ENCODE data around the gene CMTR2.

CMTR2 gene

DNA sequence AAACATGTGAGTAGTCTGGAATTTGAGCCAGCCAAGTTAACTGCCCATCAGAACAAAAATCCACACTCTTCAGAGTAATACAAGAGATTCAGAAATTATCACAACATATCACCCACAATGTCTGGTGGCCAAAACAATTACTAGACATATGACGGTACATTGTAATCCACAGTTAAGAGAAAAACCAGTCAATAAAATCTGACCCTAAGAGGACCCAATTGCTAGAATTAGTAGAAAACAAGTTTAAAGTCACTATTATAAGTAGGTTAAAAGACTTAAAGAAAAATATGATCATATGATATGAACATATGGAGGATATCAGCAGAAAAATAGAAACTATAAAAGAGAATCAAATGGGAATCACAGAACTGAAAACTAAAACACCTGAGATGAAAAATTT is 15.8 kb downstream of the CMTR2 start:
- no peak for DNase-seq

DNA sequence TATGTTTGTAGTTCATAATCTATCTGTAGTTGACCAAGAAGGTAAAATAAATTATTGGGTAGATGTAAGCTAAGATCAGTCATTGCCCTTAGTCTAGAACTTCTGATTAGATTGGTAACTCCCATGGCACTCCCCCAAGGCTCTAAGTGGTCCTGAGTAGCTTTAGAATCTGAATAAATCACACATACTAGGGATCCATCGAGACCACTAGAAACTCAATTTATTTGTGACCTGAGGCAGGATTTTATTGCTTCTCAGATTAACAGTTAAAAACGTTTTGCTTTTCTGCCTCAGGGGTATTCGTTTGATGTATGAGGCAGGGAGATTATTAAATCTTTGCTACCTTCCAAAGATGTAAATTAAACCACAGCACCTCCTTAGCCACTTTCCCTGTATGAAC is 24.9 kb downstream of the CMTR2 start:
- DNase-seq, result no peak

- DNase-seq, result no peak
These were observed 25.6 kb downstream of the CMTR2 start for GRCh38 chr16:71263582-71263981.

DNA sequence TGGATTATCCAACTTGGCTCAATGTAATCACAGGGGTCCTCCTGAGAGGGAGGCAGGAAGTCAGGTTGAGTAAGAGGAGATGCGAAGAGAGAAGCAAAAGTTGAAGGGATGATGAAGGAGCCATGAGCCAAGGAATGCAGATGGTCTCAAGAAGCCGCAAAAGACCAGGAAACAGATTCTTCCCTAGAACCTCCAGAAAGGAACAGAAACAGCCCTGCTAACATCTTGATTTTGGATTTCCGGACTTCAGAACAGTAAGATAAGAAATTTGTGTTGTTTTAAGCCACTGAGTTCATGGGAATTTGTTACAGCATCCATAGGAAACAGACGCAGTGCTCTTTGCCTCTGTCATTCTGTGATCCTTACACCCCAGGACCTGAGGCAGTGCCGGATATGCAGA is 26.8 kb downstream of the CMTR2 start:
- DNase-seq, result no peak

DNA sequence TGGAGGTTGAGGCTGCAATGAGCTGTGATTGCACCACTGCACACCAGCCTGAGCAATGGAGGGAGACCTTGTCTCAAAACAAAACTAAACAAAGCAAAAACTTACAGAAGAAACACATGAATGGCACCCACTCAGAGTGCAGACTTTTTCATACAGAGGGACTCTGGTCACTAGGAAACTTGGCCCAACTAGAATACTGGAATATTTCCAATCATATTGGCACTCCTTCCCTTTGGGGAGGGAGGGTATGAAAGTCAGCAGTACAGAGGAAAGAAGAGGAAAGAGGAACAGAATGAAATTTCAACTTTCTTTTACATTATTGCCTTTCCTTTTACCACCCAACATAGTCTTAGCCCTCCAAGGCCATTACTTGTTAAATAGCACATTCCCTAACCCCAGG is 28.2 kb downstream of the CMTR2 start:
- DNase-seq, result no peak

DNA sequence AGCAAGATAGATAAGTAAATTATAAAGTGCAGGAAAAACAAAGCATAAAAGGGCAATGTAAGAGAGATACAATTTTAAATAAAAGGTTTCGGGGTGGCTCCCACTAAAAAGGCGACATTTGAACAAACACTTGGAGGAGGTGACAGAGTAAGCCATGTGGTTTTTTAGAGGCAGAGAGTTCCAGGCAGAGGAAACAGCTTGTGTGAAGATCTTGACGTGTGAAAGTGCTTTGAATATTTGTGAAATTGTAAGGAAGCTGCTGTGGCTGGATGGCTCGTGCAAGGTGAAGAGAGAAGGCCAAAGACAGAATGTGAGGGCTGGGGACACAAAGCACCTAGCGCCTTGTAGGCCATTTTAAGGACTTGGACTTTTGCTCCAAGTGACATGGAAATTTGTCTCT is 30.1 kb downstream of the CMTR2 start:
- DNase-seq, result no peak

DNA sequence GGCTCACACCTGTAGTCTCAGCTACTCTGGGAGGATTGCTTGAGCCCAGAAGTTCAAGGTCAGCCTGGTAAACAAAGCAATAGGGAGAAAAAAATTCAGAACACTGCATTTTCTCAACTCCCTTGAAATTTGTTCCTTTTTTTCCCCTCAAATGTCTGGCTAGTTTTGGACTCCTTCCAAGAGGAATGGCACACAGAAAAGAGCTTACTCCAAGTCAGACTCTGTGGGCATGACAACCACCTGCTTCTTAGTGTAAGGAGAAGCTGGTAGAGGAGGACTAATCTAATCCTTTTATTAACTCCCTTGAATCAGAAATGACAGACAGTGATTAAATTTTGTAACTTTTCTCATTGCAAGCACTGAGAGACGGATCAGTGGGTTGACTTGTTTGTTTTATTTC is 30.8 kb downstream of the CMTR2 start:
- no peak for DNase-seq

DNA sequence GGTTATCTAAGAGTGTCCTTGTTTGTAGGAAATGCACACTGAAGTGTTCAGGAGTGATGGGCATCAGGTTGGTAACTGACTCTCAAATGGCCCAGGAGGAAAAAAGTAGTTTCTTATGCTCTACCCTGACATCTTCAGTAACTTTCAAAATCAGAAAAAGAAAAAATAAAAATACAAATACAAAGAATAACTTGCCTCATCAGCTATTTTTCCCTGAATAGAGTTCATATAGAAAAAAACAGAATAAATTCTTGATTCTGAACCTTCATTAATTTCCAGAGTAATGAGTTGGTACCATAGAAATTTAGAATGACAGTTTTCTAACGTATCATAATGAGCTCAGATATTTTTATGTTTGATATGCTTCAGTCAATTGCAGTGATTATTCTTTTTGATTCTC is 31.4 kb downstream of the CMTR2 start:
- no peak for DNase-seq

DNA sequence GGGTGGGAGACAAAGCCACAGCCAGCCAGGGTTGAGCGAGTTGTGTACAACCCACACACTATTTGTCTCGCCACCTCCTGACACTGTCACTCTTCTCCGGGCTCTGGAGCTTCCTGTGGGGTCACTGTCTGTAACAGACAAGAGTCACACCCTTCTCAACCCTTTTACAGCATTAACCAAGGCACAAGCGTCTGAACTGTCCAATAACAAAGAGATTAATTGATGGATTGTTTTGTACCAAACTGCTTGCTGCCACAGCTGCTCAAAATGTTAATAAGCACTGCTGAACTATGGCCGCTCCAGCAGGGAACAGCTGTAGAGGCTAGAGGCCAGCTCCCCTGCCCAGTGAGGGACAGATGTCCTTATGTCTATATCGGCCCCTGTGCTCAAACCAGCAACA is 33.5 kb downstream of the CMTR2 start:
- no peak for DNase-seq

DNA sequence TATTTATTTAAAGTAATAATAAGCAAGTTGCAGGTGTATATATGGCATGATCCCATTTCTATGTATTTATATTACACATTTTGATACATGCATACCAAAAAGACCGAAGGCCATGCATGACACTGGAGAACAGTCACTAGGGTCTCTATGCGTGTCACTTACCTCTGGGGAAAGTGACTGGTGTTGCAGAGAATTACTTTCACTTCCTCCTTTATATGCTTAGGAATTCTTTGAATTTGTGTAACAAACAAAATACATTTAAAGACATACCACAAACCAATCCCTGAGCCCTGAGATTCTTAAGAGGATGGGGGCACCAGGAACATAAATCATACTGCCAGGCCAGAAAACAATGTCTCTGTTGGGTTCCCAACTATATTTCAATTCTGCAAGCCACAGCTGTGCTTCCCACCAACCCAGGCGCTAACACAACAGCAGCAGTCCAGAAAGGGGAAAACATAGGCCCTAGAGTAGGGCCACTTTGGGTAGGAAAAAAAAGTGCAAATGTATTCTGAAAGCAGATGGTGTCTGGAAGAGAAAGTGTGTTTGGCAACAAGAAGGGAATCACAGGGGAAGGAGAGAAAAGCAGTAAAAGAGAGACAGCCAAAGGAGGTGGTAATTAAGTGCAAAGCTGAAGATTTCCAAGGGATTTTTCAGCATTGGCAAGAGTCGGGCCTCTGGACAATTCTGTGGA is 34.2 kb downstream of the CMTR2 start:
- DNase-seq, result no peak

DNA sequence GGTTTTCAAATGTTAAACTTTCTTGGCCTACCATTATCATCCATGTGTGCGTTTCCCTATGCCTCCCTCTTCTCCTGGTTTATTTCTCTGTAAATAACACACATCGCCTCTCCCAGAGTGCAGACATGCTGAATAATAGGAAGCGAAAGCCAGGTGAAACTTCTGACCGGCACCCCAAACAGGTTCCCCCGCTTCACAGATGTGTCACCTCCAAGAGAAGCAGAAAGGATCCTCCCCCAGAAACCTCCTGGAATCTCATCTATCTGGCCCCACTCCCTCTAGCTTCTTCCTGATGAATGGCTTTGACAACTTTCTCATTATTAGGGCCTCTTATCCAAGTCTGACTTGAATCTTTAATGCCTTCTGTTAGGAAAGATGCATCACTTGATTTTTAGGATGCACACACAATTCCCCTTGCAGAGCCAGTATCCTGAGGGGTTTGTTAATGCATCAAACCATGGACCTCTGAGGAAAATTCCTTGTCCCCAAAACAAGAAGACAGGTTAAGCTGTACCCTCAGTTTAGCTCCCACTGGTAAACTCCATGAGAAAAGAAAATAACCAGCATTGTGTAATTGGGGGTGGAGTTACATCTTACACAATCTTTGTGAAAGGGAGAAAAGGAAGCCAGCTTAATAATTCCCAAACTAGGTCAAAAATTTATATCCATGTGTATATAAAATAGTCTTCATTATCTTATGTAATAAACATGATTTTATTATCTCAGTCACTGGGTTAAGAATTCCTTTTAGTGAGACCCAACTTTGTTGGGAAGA is 38.6 kb downstream of the CMTR2 start:
- DNase-seq, result no peak

GRCh38 chr16:71249399-71249798 is 39.8 kb downstream of the CMTR2 start:
- DNase-seq, result no peak

DNA sequence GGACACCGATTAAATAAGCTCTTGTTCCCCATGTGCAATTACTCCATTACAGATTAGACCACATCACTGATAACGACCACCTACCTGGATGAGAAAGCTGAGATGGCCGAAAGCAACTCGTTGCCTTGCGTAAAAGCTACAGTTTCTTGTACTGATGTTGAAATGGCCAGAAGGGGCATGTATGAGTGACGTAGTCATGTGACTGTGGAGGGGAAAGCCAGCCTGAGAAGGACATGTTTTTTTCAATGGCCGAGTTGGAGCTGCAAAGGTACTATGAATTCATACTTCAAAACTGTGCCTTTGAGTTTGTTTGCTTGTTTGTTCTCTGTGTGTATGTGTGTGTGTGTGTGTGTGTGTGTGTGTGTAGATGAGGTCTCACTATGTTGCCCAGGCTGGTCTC is 41.7 kb downstream of the CMTR2 start:
- no peak for DNase-seq

DNA sequence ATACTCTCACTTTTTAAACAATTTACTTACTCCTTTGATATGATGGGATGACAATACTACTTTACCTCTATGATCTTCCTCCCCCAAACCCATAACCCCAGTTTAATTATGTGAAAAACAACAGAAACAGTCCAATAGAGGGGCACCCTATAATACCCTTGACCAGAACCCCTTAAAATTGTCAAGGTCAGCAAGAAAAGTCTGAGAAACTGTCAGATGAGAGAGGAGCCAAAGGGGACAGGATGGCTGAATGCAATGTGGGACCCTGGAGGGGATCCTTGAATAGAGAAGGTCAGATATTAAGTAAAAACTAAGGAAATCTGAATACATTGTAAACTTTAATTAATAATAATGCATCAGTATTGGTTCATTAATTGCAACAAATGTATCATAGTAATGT is 42.9 kb downstream of the CMTR2 start:
- no peak for DNase-seq

DNA sequence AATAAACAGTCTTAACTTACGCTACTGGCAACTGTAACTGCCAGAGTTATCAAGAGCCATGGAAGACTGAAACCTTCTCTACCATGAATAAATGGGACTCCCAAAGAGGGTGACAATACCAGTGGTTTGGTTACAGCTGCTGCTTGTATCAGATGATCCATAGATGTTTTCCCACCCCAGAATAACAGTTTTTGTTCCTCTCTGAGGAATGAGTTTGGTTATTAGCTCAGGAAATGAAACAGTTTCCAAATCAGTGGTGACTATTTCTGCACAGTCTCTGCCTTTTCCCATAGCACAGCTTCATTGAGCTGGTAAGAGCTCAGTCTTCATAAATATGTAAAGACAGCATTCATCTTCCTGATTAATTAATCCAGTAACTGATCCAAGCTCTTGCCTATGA is 44.7 kb downstream of the CMTR2 start:
- DNase-seq, result no peak

GRCh38 chr16:71242601-71243000 is 46.6 kb downstream of the CMTR2 start:
- DNase-seq, result no peak

DNA sequence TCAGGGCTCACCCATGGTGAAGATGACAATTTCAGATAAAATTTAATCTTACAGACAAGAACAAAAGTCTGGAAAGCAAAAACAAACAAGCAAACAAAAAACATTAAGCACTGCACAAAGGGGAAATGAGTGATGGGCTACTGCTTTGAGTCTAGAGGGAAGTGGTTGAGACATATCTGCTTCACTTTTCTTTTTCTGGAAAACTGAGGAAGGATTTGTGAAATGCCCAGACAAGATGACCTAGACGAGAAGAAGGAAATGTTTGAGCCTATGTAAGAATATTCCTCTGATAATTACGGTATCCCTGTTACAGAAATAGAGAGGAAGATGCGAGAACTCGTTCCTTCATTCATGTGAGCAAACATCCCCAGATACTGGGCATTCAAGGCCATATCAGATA is 47.2 kb downstream of the CMTR2 start:
- no peak for DNase-seq
